ENCODE data around the gene CROCC2. TPM values are rescaled to one million over a fixed set of nuclear protein-coding genes. Genes with fewer than 3 reads are reported as not detected.

CROCC2 gene
- total and polyA plus RNA-seq, 10 of the 15 experiments (the other 5 are each of a cell fraction or from before 2014, with no cell fraction given), result not detected

- TF ChIP-seq ZBTB4 (CRISPR knock-in tag; IDR thresholded peaks at IDR 0.05) (no peak), ATF3 (IDR thresholded peaks at IDR 0.05; ENCODE audit: borderline replicate concordance, extremely low read depth, low read depth, low read length) (no peak), NR2F1 (conservative IDR thresholded peaks at IDR 0.05) (peak; percentile 99), MXI1 (IDR thresholded peaks at IDR 0.05; ENCODE audit: low read depth, low read length) (0 out of 2 replicates have a peak, but pooled peaks have one; percentile 8), BHLHE40 (IDR thresholded peaks at IDR 0.05; ENCODE audit: borderline replicate concordance in 1 of 2, low read depth in 2 of 2, low read length in 1 of 2) (peak in 1 of 2 experiments; percentile 46; a peak in 2 of 4 replicates), CREM (IDR thresholded peaks at IDR 0.05; ENCODE audit: low read depth) (0 out of 2 replicates have a peak, but pooled peaks have one; percentile 10), NFYA (IDR thresholded peaks at IDR 0.05; ENCODE audit: borderline replicate concordance, low read depth, low read length) (no peak), E2F8 (IDR thresholded peaks at IDR 0.05; ENCODE audit: low read depth, partially characterized antibody) (no peak), CUX1 (IDR thresholded peaks at IDR 0.05; ENCODE audit: insufficient replicate concordance, low read depth, low read length) (no peak), USF1 (IDR thresholded peaks at IDR 0.05; ENCODE audit: borderline replicate concordance, extremely low read length, insufficient read depth, low read depth, low read length) (no peak), DPF2 (IDR thresholded peaks at IDR 0.05) (peak; percentile 88), EP300 (IDR thresholded peaks at IDR 0.05; ENCODE audit: borderline replicate concordance in 1 of 2, control insufficient read depth in 1 of 2, low read depth in 2 of 2, low read length in 2 of 2) (0 out of 4 replicates have a peak, but pooled peaks of 1 of the 2 experiments have one; percentile 23), MEF2B (IDR thresholded peaks at IDR 0.05; ENCODE audit: partially characterized antibody, poor library complexity, severe bottlenecking) (peak; percentile 33), SMARCA5 (IDR thresholded peaks at IDR 0.05) (peak; percentile 84)
Measured at GRCh38 chr2:241036397-241036963, 130.3 kb downstream of the CROCC2 start (continued).

Data from GM12878 (cell line).